HepG2 (cell line): Measurements from ENCODE around the gene RBM14. TPM values are rescaled to one million over a fixed set of nuclear protein-coding genes. Genes with fewer than 3 reads are reported as not detected.

Experiments
- CREB1 ChIP-seq, 2 experiments: fragments of 450-650 bp in 1 of 2; IDR thresholded peaks; 2 replicates each; pipeline ENCODE4 v1.6.1; 2016 to 2017; ENCODE audit warnings: control low read depth in 1 of 2, mild to moderate bottlenecking in 1 of 2, missing compliant biosample characterization in 1 of 2, missing genetic modification characterization in 1 of 2
- FIP1L1 ChIP-seq: fragments of 200-400 bp; formaldehyde crosslinking; IDR thresholded peaks from 2 replicates; pipeline ENCODE4 v1.6.1; 2018; ENCODE audit warnings: low read depth, mild to moderate bottlenecking, low read length, moderate library complexity, borderline replicate concordance; ENCODE audit not compliant: insufficient read depth
- HNF4G ChIP-seq, 2 experiments: sonication (generic) in 1 of 2; formaldehyde crosslinking in 1 of 2; IDR thresholded peaks; 2 replicates each; pipeline versions ENCODE4 v1.4.0 to v1.6.1; 2011 to 2020; ENCODE audit warnings: borderline replicate concordance in 2 of 2, low read depth in 2 of 2, mild to moderate bottlenecking in 2 of 2, low read length in 1 of 2, missing genetic modification reagents in 1 of 2, moderate library complexity in 1 of 2
- HOXA9 ChIP-seq: sonication (generic); formaldehyde crosslinking; IDR thresholded peaks from 2 replicates; pipeline ENCODE4 v1.8.1; 2022; ENCODE audit warnings: missing genetic modification reagents, mild to moderate bottlenecking, moderate library complexity, borderline replicate concordance
- ISX ChIP-seq: sonication (generic); formaldehyde crosslinking; conservative IDR thresholded peaks from 2 replicates; pipeline ENCODE4 v1.5.0; 2020; ENCODE audit warnings: missing genetic modification reagents
- JUN ChIP-seq: sonication (generic); formaldehyde crosslinking; IDR thresholded peaks from 2 replicates; pipeline ENCODE4 v1.4.0; 2020; ENCODE audit warnings: mild to moderate bottlenecking, missing genetic modification reagents
- KAT7 ChIP-seq: IDR thresholded peaks from 2 replicates; pipeline ENCODE4 v1.6.1; 2018; ENCODE audit warnings: borderline replicate concordance, missing compliant biosample characterization
- MTA1 ChIP-seq: sonication (generic); formaldehyde crosslinking; IDR thresholded peaks from 2 replicates; pipeline ENCODE4 v1.4.0; 2020; ENCODE audit warnings: missing genetic modification reagents, mild to moderate bottlenecking, borderline replicate concordance
- PAWR ChIP-seq: sonication (generic); formaldehyde crosslinking; IDR thresholded peaks from 2 replicates; pipeline ENCODE4 v1.4.0; 2020; ENCODE audit warnings: missing genetic modification reagents, mild to moderate bottlenecking, borderline replicate concordance
- PAX8 ChIP-seq: sonication (generic); formaldehyde crosslinking; IDR thresholded peaks from 2 replicates; pipeline ENCODE4 v1.8.0; 2022; ENCODE audit warnings: mild to moderate bottlenecking, missing genetic modification reagents, borderline replicate concordance
- PHB2 ChIP-seq: fragments of 450-650 bp; IDR thresholded peaks from 2 replicates; pipeline ENCODE4 v1.6.1; 2018; ENCODE audit not compliant: partially characterized antibody
- PTBP1 ChIP-seq: fragments of 200-400 bp; formaldehyde crosslinking; IDR thresholded peaks from 2 replicates; pipeline ENCODE4 v1.6.1; 2018; ENCODE audit warnings: low read length, low read depth; ENCODE audit not compliant: poor library complexity, severe bottlenecking
- SETDB1 ChIP-seq: sonication (generic); formaldehyde crosslinking; IDR thresholded peaks from 2 replicates; pipeline ENCODE4 v1.5.1; 2020; ENCODE audit warnings: missing genetic modification reagents, mild to moderate bottlenecking, borderline replicate concordance
- SIX4 ChIP-seq: sonication (generic); formaldehyde crosslinking; IDR thresholded peaks from 2 replicates; pipeline ENCODE4 v1.4.0; 2020; ENCODE audit warnings: missing genetic modification reagents
- SNAI1 ChIP-seq: sonication (generic); formaldehyde crosslinking; IDR thresholded peaks from 2 replicates; pipeline ENCODE4 v1.5.0; 2020; ENCODE audit warnings: mild to moderate bottlenecking, missing genetic modification reagents, borderline replicate concordance
- SOX13 ChIP-seq, 3 experiments: fragments of 450-650 bp in 1 of 3; sonication (generic) in 1 of 3; formaldehyde crosslinking in 1 of 3; IDR thresholded peaks in 2 of 3; conservative IDR thresholded peaks in 1 of 3; 2 replicates each; pipeline versions ENCODE4 v1.5.0 to v1.6.1; 2016 to 2020; ENCODE audit warnings: antibody characterized with exemption in 1 of 3, mild to moderate bottlenecking in 1 of 3, missing compliant biosample characterization in 1 of 3, missing genetic modification reagents in 1 of 3, moderate library complexity in 1 of 3
- SOX5 ChIP-seq: IDR thresholded peaks from 2 replicates; pipeline ENCODE4 v1.6.1; 2016; ENCODE audit warnings: borderline replicate concordance
- STAG1 ChIP-seq: sonication (generic); formaldehyde crosslinking; IDR thresholded peaks from 2 replicates; pipeline ENCODE4 v1.4.0; 2020; ENCODE audit warnings: missing genetic modification reagents
- TAF15 ChIP-seq: fragments of 200-400 bp; formaldehyde crosslinking; IDR thresholded peaks from one replicate; pipeline ENCODE4 v1.6.1; 2018; ENCODE audit warnings: mild to moderate bottlenecking, low read depth, low read length; ENCODE audit not compliant: poor library complexity, severe bottlenecking
- TGIF2 ChIP-seq: IDR thresholded peaks from 2 replicates; pipeline ENCODE4 v1.6.1; 2016; ENCODE audit warnings: control low read depth, missing compliant biosample characterization
- ZBTB7B ChIP-seq: sonication (generic); formaldehyde crosslinking; IDR thresholded peaks from 2 replicates; pipeline ENCODE4 v1.4.0; 2020; ENCODE audit warnings: missing genetic modification reagents
- ZNF296 ChIP-seq: sonication (generic); formaldehyde crosslinking; conservative IDR thresholded peaks from 2 replicates; pipeline ENCODE4 v1.5.0; 2020; ENCODE audit warnings: mild to moderate bottlenecking, missing genetic modification reagents
- ZNF501 ChIP-seq: sonication (generic); formaldehyde crosslinking; IDR thresholded peaks from 2 replicates; pipeline ENCODE4 v1.5.1; 2020; ENCODE audit warnings: mild to moderate bottlenecking, moderate library complexity, missing genetic modification reagents
- ZNF543 ChIP-seq: sonication (generic); formaldehyde crosslinking; IDR thresholded peaks from 2 replicates; pipeline ENCODE4 v1.4.0; 2020; ENCODE audit warnings: mild to moderate bottlenecking, missing genetic modification reagents
- ZNF761 ChIP-seq: sonication (generic); formaldehyde crosslinking; conservative IDR thresholded peaks from 2 replicates; pipeline ENCODE4 v1.4.0; 2020; ENCODE audit warnings: mild to moderate bottlenecking, missing genetic modification reagents
- polyA plus RNA-seq, 8 experiments: library from polyadenylated mRNA; depleted of rRNA in 3 of 8; stranded (reverse) in 7 of 8; unstranded in 1 of 8; fragments of >200 nt; fragmentation: Illumina TruSeq in 4 of 8; extraction: Trizol in 4 of 8; gene quantifications; 2 replicates each; pipeline versions ENCODE4 v1.2.1 to v1.2.3, GENCODE V29; 2011 to 2016; ENCODE audit warnings: low read depth in 4 of 8, missing spikeins in 1 of 8, mixed read lengths in 1 of 8; ENCODE audit not compliant: insufficient read depth in 1 of 8
- total RNA-seq, 5 experiments: library from RNA; depleted of rRNA; stranded (reverse); fragments of >200 nt; fragmentation: Illumina TruSeq; extraction: Trizol; gene quantifications; 2 replicates each; pipeline ENCODE4 v1.2.3, GENCODE V29; 2016; ENCODE audit warnings: low read depth in 1 of 5
- TF ChIP-seq, protein P1 (sequence below): sonication (generic); formaldehyde crosslinking; IDR thresholded peaks from 2 replicates; pipeline ENCODE4 v1.8.0; 2022; ENCODE audit warnings: missing genetic modification reagents, mild to moderate bottlenecking, moderate library complexity, borderline replicate concordance
- TF ChIP-seq, protein P2 (sequence below): sonication (generic); formaldehyde crosslinking; IDR thresholded peaks from 2 replicates; pipeline ENCODE4 v1.4.0; 2020; ENCODE audit warnings: missing genetic modification reagents

RBM14 gene
- total and polyA plus RNA-seq, 2 of the 13 experiments (the other 11 are each of a cell fraction or from before 2014, with no cell fraction given): 12.7 to 44.1 TPM

DNA sequence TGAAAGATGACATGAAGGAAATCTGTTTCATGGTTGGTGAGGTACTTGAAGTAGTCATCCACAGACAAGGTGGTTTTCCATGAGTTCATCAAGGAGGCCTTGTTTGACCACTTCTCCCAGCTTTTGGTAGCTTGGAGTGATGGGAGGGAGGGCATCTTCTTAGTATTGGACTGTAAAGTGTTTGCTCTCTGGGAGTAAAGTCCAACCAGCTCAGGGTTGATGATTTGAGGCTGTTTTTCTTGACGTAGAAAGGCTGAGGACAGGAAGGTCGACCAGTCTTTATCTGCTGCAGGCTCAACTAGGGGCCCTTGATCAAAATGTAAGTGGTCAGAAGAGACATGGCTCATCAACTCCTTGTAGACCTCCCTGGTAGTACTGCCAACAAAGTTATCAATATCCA lies 25.3 kb upstream of the RBM14 start (continued):
- TF ChIP-seq FIP1L1 (no peak), JUN (CRISPR knock-in tag) (no peak), TAF15 (no peak), SNAI1 (no peak), PAWR (CRISPR knock-in tag) (no peak), HOXA9 (CRISPR knock-in tag) (no peak), SOX5 (no peak), STAG1 (CRISPR knock-in tag) (no peak), MTA1 (CRISPR knock-in tag) (no peak), PHB2 (no peak), PTBP1 (no peak), KAT7 (CRISPR knock-in tag) (no peak), SETDB1 (CRISPR knock-in tag) (no peak), CREB1 (IDR thresholded peaks at IDR 0.05) (no peak), CREB1 (CRISPR knock-in tag; IDR thresholded peaks at IDR 0.05) (peak; percentile 41; the same call in 1 of the 2 replicates), PAX8 (CRISPR knock-in tag) (no peak), SIX4 (CRISPR knock-in tag) (no peak), ISX (CRISPR knock-in tag) (no peak), ZNF761 (CRISPR knock-in tag) (no peak), ZNF296 (CRISPR knock-in tag) (no peak), SOX13 (IDR thresholded peaks at IDR 0.05) (no peak), SOX13 (CRISPR knock-in tag; conservative IDR thresholded peaks at IDR 0.05 in 1 of 2, IDR thresholded peaks at IDR 0.05 in 1 of 2) (peak in 1 of 2 experiments; percentile 34; a peak in 1 of 4 replicates), ZNF543 (no peak), ZNF501 (CRISPR knock-in tag) (no peak), TGIF2 (CRISPR knock-in tag) (no peak), HNF4G (IDR thresholded peaks at IDR 0.05; ENCODE audit: borderline replicate concordance, low read depth, low read length) (peak; percentile 45; the same call in 1 of the 2 replicates), HNF4G (CRISPR knock-in tag; IDR thresholded peaks at IDR 0.05; ENCODE audit: borderline replicate concordance, low read depth) (no peak), ZBTB7B (CRISPR knock-in tag) (no peak)
- TF ChIP-seq, protein P1, sequence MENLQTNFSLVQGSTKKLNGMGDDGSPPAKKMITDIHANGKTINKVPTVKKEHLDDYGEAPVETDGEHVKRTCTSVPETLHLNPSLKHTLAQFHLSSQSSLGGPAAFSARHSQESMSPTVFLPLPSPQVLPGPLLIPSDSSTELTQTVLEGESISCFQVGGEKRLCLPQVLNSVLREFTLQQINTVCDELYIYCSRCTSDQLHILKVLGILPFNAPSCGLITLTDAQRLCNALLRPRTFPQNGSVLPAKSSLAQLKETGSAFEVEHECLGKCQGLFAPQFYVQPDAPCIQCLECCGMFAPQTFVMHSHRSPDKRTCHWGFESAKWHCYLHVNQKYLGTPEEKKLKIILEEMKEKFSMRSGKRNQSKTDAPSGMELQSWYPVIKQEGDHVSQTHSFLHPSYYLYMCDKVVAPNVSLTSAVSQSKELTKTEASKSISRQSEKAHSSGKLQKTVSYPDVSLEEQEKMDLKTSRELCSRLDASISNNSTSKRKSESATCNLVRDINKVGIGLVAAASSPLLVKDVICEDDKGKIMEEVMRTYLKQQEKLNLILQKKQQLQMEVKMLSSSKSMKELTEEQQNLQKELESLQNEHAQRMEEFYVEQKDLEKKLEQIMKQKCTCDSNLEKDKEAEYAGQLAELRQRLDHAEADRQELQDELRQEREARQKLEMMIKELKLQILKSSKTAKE: no peak
- TF ChIP-seq, protein P2, sequence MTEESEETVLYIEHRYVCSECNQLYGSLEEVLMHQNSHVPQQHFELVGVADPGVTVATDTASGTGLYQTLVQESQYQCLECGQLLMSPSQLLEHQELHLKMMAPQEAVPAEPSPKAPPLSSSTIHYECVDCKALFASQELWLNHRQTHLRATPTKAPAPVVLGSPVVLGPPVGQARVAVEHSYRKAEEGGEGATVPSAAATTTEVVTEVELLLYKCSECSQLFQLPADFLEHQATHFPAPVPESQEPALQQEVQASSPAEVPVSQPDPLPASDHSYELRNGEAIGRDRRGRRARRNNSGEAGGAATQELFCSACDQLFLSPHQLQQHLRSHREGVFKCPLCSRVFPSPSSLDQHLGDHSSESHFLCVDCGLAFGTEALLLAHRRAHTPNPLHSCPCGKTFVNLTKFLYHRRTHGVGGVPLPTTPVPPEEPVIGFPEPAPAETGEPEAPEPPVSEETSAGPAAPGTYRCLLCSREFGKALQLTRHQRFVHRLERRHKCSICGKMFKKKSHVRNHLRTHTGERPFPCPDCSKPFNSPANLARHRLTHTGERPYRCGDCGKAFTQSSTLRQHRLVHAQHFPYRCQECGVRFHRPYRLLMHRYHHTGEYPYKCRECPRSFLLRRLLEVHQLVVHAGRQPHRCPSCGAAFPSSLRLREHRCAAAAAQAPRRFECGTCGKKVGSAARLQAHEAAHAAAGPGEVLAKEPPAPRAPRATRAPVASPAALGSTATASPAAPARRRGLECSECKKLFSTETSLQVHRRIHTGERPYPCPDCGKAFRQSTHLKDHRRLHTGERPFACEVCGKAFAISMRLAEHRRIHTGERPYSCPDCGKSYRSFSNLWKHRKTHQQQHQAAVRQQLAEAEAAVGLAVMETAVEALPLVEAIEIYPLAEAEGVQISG (CRISPR knock-in tag): no peak
